Measurements from ENCODE around the gene CNTROB.

- TF ChIP-seq GATA2 (IDR thresholded peaks at IDR 0.05; ENCODE audit: low read depth, low read length) = no peak
- no peak for TF ChIP-seq GATA3 (IDR thresholded peaks at IDR 0.05; ENCODE audit: low read depth, low read length)
Observed at GRCh38 chr17:7993972-7994589, 62.1 kb downstream of the CNTROB start.

Measured in SH-SY5Y (cell line).